NCI-H446 treated with DMSO at 0.1 percent for 48 hours (cell line): ENCODE data around the gene TPGS2.
"Not testable (repeated sequence)": the region's sequence is repeated elsewhere in the genome, so short reads cannot be mapped to it uniquely, and the experiment has no call there.

ENCODE experiments used
- DNase-seq: peaks from one replicate; lab custom pipeline; 2025; lab: John Stamatoyannopoulos, UW

Gene TPGS2

GRCh38 chr18:36821681-36822080, 7.1 kb downstream of the TPGS2 start:
- no peak for DNase-seq

DNA sequence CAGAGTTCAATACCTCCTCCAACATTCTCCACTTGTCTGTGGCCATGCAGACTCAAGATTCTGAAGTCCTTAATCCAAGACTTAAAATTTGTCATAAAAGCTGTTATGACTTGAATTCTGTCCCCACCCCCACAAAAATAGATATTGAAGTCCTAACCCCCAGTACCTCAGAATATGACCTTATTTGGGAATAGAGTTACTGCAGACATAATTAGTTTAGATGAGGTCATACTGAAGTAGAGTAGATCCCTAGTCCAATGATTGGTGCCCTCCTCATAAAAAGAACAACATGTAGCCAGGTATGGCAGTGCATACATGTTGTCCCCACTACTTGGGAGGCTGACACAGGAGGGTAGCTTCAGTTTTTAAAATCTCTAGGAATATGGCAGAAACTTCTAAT, 9.2 kb downstream of the TPGS2 start:
- no peak for DNase-seq

DNA sequence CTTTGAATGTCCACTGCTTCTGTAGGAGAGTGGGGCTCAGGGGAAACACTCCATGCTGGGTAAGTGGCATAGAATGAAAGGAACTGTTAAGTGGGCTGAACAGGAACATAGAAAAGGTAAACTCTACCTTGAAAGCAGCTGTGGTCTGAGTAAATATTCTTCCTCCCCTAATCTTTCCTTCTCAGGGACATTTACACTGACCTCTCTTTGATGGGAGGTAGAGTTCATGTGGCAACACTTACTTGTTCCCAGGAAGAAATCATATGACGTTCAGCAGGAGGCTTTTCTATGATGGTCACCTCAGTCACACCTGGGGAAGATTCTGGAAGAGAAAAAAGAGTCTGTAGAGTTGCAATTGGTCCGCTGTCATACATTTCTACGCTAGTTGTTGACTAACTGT, 10.2 kb downstream of the TPGS2 start:
- DNase-seq = no peak

DNA sequence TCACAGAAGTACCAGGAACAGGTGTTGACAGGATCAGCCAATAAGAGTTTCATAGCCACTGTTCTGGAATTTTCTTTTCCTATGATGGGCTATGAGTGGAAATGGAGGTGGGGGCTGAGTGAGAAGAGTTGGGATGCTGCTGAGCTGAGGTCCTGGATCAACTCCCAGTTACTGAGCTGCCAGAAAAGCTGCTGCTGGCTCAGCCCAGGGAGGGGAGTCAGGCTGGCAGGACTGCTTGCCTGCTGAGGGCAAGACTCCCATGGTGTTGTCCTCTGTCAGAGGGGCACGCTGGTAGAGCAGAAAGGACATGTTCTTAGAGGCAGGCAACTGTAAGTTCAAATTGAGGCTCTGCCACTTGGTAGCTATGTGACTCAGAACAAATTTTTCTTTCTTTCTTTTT, 11.8 kb downstream of the TPGS2 start:
- no peak for DNase-seq

- not testable (repeated sequence) for DNase-seq
Measured at GRCh38 chr18:36816096-36816495, 12.7 kb downstream of the TPGS2 start.

DNA sequence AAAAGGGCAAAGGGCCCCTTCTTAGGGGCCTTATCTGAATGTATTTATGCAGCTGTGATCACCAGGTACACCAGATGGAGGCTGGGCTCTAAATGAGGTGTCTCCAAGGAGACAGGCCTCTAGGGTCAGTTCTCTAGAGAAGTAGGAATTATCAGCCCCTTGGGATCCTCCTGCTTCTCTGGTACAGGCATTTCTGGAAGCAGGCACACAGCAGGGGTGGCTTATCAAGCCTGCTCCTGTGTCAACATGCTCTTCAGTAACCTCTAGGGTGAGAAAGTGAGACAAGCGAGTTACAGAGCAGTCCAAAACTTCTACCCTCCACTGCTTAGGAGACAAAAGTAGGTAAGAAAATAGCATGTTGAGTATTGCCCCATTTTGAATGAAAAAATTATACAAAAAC, 13.8 kb downstream of the TPGS2 start:
- DNase-seq = no peak

DNA sequence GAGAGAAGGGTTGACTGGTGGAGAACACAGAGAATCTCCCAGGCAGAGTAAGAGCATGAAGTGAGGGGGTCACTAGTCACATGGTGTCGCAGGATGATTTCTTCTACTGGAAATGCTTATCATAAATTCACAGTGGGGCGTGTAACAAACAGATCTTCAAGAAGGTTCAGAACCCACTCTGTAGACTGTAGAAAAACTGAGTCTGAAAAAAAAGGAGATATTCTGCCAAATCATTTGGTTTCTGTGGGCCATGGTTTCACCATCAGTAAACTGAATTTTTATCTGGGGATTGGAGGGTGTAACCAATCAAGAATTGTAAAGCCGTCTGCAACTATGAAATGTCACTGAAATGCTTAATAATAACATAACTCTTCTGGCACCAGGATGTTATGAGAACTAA, 15.0 kb downstream of the TPGS2 start:
- no peak for DNase-seq

DNA sequence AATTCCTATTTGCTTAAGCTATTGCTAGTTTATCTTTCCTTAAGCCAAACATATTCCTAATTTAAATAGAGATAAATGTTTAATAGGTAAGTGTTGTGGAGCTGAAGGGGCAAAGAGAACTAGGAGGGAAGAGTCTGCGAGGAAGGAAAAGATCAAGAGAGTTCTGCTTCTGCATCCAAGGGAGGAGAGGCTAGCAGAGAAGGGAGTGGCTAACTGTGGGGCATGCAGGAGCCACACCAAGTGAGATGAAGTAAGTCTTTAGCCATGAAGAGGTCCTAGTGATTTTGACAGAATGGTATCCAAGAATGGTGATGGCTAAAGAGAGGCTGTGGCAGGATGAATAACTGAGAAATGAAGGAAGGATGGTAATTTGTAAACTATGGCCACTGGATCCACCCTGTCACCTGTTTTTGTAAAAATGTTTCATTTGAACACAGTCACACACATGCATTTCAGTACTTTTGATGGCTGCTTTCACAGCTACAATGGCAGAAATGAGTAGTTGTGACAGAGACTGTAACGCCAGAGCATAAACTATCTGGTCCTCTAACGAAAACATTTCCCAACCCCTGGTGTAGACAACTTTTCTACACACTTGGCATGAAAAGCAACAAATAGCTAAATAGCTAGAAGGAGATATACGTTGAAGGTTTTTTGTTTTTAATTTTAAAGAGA, 15.6 kb downstream of the TPGS2 start:
- no peak for DNase-seq

- DNase-seq = no peak
Measured at GRCh38 chr18:36812678-36813077, 16.1 kb downstream of the TPGS2 start.

- DNase-seq = no peak
Measured at GRCh38 chr18:36811955-36812354, 16.8 kb downstream of the TPGS2 start.

DNA sequence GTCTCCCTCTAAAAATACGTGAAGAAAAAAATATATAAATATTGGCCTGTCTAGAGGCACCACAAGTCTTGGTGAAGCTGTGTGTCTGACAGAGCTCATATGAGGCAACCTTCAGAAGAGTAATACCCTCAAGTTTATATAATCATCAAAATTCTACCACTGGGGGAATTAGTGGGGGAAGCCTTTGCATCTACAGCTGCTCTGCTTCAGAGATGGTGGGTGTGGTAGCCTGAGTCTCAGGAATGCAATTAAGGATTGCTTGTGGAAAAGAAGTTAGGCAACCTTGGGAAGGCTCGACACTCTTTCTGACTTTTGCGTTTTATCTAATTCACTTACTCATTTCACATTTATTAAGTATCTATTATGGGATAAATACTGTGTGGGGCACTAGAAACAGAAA, 17.4 kb downstream of the TPGS2 start:
- no peak for DNase-seq

DNA sequence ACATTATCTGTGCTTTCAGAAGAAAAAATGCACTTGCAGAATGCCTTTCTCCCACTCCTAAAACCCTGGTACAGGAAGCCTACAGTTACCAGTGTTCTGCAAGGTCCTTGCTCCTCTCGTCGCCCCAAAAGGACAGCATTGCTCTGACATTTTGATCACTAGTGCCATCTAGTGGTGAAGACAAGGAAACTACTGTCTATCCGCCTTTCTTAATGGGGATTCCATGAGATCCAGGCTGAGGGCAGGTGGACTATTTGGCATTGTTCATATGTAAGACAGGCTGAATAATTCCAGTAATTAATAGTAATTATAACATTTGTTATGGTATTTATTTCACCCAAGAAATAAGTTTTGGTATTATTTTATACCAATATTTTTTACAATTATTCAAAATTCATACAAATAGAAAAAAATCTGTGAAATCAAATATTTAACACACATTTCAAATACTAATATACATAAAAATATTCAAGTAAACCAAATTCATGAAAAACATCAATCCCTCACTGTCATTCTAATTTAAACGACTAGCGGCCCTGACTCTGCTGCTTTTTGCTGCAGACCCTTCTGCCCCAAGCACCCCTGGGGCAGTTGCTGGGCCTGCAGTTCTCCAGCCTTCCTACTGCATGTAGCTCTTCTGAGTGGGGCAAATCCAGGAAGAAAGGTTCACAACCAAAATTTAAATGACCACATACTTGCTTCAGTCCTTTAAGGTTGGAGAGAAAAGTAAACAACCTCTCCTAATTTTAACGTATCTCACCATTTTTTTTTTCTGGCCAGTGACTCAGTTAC, 19.0 kb downstream of the TPGS2 start:
- peak; percentile 67 for DNase-seq

DNA sequence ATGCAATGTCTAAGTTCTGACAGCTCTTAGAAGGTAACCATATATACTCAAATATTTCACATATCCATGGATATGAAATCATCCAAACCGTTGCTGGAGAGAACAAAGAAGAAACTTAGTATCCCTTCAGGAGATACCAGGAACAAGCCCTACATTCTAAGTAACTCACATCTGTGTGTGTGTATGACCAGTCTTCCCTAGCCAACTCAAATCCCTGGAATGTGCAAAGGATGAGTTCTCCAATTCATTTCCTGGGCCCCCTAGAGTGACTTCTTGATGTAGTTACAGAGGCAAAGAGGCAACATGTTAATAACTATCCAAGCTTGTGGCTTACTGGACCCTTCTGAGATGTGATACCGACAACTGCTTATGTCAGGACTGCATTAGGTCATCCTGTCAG, 20.1 kb downstream of the TPGS2 start:
- no peak for DNase-seq

- no peak for DNase-seq
Measured at GRCh38 chr18:36805105-36805504, 23.7 kb downstream of the TPGS2 start.

- DNase-seq = no peak
Measured at GRCh38 chr18:36798738-36799473, 29.9 kb downstream of the TPGS2 start.

DNA sequence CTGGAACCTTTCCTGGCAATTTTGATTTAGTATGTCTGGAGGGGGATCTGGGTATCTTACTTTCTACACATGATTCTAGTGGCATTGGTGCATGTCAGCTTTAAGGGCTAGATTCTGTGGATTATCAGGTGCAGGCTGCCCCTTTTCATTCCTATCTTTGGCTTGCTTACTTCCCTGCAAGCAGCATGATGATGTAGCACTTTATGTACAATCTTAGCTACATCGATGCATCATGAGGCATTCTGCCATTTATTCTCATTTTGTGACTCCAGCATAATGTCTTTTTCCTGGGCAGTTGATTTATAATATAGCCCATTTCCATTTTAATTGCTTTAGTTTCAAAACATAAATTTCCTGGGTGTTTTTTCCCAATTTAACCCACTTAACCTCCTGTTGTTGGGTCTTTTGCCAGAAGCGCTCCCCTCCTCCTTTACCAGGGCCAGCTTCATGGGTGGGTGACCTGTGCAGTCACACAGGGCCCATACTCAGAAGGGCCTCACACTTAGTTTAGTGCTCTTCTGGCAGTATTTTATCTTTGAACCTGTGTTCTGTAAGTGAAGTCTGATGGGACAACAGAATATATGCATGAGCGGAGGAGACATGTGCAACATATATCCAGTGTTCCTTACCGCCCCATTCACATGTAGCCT, 36.0 kb downstream of the TPGS2 start:
- DNase-seq = no peak

DNA sequence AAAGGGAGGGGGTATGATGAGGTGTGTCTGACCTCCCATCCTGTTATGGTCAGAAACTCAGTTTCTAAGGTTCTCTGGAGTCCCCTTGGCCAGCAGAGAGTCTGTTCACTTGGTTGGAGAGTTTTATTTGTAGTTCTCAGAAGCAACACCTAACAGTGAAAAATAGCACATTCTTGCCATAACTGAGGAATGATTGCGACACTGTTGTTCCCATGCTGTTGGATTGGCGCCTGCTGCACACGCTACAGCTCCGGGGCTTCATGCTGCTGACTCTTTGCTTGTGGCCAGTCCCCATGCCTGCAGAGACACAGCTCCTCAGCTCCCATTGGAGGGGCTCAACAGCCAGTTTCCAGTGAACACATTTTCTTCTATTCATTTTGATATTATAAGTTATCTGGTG, 42.1 kb downstream of the TPGS2 start:
- no peak for DNase-seq

DNA sequence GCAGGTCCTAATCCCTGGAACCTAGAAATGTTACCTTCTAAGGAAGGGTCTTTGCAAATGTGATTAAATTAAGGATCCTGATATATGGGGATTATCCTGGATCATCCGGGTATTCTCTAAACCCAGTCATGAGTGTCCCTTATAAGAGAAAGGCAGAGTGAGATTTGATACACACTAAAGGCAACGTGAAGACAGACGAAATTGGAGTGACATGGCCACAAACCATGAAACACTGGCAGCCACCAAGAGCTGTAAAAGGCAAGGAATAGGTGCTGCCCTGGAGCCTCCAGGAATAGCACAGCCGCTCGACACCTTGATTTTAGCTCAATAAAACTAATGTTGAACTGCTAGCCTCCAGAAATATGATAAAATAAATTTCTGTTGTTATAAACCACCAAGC, 45.0 kb downstream of the TPGS2 start:
- DNase-seq = no peak

- no peak for DNase-seq
Measured at GRCh38 chr18:36782710-36783109, 46.1 kb downstream of the TPGS2 start.

DNA sequence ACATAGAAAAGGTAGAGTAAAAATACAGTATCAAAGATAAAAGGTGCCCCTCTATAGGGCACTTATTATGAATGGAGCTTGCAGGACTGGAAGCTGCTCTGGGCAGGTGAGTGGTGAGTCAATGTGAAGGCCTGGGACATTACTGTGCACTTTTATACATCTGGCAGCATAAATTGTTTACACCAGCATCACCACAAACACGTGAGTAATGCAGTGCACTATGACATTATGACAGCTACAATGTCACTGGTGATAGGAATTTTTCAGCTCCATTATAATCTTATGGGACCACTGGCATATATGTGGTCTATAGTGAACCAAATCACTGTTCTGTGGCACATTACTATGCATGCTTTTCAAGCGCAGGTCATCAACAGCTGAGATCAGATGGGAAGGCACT, 48.1 kb downstream of the TPGS2 start:
- no peak for DNase-seq

DNA sequence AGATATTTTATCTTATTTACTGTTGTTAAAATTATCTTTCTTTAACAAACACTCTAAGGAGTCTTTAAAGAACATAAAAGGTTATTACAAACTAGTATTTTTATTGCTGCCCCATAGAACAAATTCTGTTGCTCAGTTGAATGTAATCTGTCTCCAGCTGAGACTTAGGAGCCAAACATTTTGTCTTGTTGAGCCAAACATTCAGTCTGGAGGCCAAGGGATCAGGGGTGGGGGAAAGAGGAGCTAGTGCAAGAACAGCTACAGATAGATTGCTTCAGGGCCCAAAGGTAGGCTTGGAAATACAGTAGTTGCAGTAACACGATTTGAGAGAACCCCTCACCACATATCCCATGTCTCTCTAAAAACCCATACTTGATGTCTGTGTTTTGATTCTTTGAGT, 51.2 kb downstream of the TPGS2 start:
- no peak for DNase-seq

- no peak for DNase-seq
Measured at GRCh38 chr18:36776650-36777049, 52.2 kb downstream of the TPGS2 start.

DNA sequence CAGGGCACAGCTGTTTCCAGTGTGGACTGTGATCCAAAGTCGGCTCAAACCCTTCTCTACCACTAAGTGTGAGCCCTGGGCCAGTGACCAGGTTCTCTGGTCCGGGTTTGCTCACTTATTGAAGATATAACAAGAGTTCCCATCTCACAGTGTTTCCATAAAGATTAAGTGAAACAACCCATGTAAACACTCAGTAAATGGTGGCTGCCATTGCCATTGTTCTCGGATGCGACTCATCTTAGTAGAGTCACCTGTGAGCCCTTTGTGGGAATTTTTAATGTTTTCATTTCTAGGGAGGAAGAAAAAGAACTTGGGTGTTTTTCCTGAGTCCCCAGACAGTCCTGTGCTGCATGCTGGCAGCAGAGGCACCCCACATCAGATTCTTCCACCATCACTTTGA, 53.4 kb downstream of the TPGS2 start:
- no peak for DNase-seq
